Omental fat pad (tissue), 4 donors: ENCODE results near the gene MOGAT3. TPM values are rescaled to one million over a fixed set of nuclear protein-coding genes. Genes with fewer than 3 reads are reported as not detected.
A peak's percentile ranks its signal among the peaks of the same experiment; 100 is the strongest.

Source experiments
- ATAC-seq: fragments of 150-250 bp; one replicate; pipeline ENCODE4 v1.9.1; 2016; ENCODE audit warnings: mild to moderate bottlenecking, moderate library complexity; ENCODE audit not compliant: low FRiP score
- DNase-seq: peaks from one replicate; pipeline ENCODE4 v3.0.0-alpha.2; 2019; ENCODE audit warnings: low spot score
- total RNA-seq, 4 donors: library from RNA; depleted of rRNA; stranded (reverse); fragments of >200 nt; gene quantifications; one replicate each; pipeline ENCODE4 v1.1.0, GENCODE V29; 2016
- TF ChIP-seq, protein P1 (sequence below), 3 donors: fragments of 450-650 bp; IDR thresholded peaks; one replicate each; pipeline ENCODE4 v1.5.1; 2016 to 2017; ENCODE audit warnings: antibody characterized with exemption in 3 of 3, mild to moderate bottlenecking in 3 of 3, moderate library complexity in 2 of 3

MOGAT3 gene
- total RNA-seq, 4 donors from 2014 or later: not detected

DNA sequence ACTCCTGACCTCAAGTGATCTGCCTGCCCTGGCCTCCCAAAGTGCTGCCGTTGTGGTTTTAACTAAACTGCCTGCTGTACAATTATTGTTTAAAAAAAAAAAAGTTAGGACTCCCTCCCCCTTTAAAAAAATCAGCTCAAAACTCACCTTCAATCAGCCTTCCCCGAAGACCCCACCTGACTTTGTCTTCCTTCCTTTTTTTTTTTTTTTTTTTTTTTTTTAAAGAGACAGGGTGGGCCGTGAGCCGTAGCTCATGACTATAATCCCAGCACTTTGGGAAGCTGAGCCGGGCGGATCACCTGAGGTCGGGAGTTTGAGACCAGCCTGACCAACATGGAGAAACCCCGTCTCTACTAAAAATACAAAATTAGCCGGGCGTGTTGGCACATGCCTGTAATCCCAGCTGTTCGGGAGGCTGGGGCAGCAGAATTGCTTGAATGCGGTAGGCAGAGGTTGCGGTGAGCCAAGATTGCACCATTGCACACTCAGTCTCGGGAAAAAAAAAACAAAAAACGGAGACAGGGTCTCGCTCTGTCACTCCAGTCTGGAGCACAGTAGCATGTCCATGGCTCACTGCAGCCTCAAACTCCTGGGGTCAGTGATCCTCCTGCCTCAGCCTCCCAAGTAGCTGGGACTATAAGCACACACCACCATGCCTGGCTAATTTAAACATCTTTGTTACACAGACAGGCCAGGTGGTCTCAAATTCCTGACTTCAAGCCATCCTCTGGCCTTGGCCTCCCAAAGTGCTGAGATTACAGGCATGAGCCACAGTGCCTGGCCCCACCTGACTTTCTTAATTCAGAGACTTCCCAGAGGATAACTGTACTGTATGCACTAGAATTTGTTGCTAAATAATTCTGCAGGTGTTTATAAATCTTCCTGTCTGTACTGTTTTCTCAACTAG, 40.9 kb upstream of the MOGAT3 start:
- ATAC-seq (no peak), DNase-seq (no peak)
- TF ChIP-seq, protein P1, sequence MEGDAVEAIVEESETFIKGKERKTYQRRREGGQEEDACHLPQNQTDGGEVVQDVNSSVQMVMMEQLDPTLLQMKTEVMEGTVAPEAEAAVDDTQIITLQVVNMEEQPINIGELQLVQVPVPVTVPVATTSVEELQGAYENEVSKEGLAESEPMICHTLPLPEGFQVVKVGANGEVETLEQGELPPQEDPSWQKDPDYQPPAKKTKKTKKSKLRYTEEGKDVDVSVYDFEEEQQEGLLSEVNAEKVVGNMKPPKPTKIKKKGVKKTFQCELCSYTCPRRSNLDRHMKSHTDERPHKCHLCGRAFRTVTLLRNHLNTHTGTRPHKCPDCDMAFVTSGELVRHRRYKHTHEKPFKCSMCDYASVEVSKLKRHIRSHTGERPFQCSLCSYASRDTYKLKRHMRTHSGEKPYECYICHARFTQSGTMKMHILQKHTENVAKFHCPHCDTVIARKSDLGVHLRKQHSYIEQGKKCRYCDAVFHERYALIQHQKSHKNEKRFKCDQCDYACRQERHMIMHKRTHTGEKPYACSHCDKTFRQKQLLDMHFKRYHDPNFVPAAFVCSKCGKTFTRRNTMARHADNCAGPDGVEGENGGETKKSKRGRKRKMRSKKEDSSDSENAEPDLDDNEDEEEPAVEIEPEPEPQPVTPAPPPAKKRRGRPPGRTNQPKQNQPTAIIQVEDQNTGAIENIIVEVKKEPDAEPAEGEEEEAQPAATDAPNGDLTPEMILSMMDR (IDR thresholded peaks at IDR 0.05): no peak

DNA sequence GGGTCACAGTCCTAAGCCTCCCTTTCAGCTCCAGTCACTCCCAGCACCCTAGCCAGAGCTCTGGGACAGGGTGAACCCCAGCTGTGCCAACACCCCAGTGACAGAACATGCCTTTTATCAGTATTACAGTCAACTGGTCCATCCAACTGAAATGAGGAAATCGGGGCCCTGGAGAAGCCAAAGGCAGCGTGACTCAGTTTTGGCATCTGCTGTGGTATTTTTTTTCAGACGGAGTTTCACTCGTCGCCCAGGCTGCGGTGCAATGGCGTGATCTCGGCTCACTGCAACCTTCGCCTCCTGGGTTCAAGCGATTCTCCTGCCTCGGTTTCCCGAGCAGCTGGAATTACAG, 40.2 kb upstream of the MOGAT3 start:
- TF ChIP-seq, protein P1 (IDR thresholded peaks at IDR 0.05): no peak
- DNase-seq (no peak), ATAC-seq (peak; percentile 4)

DNA sequence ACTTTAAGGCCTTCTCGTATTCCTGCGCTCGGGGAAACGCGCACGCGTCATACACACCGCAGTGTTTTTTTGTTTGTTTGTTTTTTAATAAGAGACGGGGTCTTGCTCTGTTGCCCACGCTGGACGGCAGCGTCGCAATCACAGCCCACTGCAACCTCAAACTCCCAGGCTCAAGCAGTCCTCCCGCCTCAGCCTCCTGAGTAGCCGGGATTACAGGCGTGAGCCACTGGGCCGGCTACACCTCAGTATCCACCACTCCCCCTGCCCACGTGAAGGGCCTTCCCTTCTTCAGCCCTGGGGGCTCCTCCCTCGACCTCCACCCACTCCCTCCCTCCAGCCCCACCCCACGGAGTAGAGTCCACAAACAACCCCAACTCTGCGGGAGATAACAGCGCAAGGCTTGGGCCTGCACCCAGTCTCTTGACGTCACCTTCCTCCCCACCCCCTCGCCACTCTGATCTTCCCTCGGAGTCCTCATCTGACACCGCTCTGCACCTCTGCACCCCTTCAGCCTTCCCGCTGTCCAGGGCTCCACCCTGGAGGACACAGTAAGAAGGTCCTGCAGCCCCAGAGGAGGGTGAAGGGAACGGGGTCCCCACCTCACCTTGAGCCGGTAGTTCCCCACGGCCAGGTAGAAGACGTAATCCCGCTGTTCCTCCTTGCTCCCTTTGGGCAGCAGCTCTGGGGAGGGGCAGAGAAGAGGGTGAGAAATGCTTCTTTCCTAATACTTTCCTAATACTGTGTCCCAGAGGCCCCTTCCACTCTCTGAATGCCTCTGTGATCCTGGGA, 39.6 kb upstream of the MOGAT3 start:
- TF ChIP-seq, protein P1 (IDR thresholded peaks at IDR 0.05): no peak
- no peak for DNase-seq
- ATAC-seq: peak; percentile 20

DNA sequence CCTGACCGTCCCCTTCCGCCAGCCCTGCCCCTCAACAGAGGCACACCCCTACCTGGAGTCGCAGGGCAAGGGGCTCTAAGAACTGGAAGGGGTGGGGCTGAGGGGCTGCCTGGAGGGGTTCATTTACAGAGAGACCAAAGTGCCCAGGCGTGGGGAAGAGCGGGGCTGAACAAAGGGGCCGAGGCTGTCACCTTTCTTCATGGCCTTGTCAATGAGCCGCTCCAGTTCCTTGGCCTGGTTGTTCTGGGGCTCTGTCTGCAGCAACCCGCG, 39.0 kb upstream of the MOGAT3 start:
- ATAC-seq: no peak
- DNase-seq: no peak
- TF ChIP-seq, protein P1 (IDR thresholded peaks at IDR 0.05): no peak

DNA sequence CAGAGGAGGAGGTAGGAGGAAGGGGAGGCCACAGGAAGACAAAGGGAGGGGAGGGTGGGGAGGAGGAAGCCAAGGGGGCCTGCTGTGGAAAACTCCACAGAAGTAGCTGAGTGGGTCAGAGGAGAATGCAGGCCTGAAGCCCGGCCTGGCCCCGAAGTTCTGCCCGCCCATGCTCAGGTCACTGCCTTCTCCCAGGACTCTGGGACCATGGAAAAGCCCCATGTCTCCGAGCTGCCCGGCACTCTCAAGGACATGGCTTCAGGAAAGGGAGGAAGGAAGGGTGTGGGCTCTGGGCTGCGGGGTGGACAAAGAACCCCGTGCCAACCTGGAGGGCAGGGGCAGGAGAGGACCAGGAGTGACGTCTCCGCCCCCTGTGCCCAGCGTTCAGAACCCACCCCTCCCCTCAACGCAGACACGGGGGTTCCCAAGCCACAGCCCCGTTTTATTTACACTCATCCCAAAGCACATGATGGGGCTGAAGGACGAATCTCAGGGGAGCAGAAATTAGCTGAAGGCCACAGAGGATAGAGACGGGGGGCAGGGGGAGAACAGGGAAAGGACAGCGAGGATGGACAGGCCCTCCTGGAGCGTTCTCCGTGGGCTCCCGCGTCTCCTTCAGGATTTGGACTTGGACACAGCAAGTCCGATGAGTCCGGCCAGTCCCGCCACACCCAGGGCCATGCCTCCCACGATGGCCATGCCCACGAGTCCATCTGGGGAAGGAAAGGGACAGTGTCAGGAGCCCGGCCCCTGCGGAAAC, 38.5 kb upstream of the MOGAT3 start:
- ATAC-seq: peak; percentile 13
- TF ChIP-seq, protein P1 (IDR thresholded peaks at IDR 0.05): no peak

DNA sequence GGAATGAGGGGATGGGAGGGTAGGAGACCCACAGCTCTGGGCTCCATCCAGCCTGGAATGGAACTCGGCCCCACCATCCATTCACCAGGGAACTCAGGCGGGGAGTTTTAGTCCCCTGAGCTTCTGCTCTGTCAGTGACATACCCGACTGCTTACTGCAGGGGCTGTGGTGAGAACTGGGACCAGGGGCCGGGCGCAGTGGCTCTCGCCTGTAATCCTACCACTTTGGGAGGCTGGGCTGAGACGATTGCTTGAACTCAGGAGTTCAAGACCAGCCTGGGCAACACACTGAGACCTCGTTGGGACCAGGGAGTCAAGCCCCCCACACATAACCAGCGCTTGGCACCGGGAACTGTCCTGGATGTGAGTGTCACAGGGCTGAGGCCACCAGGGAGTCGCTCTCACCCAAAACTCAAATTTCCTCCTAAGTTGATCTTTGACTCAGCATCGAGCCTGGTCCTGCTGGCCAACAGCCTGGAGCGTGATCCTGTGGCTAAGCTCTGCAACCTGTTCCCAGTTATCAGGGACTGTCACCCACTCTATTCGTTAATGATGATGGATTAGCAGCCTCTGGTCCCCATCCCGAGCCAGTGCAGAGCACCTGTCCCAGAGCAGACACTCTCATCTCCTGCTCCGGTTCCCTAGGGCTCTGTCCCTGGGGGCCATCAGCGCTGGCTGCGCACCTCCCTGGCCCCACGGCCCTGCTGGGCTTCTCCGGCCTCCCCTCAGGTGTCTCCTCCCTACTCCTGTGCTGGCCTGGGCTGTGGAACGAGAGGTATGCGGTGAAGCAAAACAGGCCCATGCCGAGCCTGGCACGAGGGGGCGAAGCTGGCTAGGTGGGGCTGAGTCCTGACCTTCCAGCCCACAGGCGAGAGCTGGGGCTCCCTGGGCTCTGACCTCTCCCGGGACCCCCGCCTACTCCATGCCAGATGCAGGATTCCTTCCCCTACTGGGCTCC, 37.7 kb upstream of the MOGAT3 start:
- ATAC-seq (peak; percentile 55), DNase-seq (no peak)
- TF ChIP-seq, protein P1 (IDR thresholded peaks at IDR 0.05): no peak

More for the DNA sequence above, 38.5 kb upstream of the MOGAT3 start:
- no peak for DNase-seq
